HG02623 (cell line): ENCODE data around the gene SYCP3.
"Not testable (repeated sequence)": the region's sequence is repeated elsewhere in the genome, so short reads cannot be mapped to it uniquely, and the experiment has no call there.

ENCODE experiments used
- ATAC-seq: cut with Tn5 transposase; IDR thresholded peaks from one replicate; pipeline ENCODE4 v1.9.1; 2021; ENCODE audit warnings: moderate library complexity; ENCODE audit not compliant: unreplicated experiment

Gene SYCP3

DNA sequence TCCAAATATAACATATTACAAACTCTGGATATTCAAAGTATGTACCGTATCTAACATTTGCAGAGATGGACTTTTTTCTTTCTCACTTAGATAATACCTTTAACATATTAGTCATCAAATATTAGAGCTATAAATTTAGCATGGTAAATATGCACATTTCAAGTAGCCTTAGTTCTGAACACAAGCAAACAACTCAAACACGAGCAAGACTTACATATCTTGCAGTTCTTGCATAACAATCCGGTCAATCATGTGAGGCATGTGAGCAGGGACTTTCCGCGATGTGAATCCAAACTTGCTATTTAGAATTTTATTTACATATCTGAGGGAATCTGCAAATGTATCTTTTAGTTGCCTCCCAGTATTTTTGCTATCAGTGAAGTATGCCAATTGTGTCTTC is 22.1 kb upstream of the SYCP3 start:
- ATAC-seq = no peak

DNA sequence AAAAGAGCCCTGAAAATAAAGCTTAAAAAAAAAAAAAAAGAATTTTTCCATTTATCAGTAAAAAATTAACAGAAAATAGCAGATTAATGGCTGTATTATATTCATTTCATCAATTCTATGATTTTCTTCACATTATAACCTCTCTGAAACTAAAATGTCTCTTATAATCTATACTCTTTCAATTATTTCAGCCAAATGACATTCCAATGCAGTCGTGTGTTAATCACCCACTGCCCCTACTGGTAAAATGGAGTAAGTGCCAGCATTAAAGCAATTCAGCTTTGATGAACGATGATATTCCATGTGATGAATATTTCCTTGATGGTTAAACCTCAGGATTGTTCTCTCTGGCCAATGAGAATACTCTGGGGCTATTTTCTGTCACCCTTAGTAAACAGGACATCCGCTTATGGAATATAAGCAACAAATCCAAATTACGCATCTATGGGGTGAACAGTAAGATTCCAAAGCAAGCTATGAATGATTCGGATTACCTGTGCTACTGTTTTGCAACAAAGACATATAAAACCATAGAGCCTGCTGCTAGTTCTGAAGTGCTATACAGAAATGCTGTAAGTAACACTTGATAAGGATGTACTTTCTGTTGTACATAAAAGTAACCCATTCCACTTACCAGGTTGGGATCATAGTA is 20.3 kb upstream of the SYCP3 start:
- ATAC-seq = no peak

DNA sequence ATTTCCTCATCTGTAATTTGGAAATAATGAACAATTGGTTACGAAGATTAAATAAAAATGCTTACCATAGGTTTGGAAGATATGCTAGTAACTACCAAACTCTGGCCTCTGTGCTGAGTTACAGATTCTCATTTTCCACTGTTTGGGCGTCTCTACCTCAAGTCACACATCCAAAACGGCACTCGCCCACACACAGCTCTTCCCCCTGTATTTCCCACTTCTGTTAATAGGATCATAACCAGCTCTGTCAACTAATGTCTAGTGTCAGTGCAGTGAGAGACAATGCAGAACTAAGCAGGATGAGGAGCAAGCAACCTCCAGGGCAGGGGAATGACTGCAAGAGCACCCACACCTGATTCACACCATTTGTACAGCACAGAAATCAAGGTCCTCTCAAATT is 10.9 kb upstream of the SYCP3 start:
- no peak for ATAC-seq

DNA sequence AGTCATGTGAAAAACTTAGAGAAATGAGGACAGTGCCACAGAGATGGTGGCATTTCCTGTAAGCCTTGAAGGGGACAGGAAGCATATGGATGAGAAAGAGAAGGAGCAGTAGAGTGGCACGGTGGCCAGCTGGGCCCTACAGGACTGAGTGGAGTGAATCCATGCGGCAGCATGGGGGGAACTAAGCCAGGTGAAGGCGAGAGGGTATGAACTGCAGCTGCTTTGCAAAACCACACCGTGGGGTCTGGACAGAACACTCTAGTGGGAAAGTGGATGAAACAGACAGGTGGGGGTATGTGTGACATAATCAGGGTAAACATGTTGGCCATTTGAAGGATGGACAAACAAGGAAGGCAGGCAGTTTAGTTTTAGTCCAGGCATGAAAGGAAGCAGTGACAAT is 10.4 kb upstream of the SYCP3 start:
- no peak for ATAC-seq

DNA sequence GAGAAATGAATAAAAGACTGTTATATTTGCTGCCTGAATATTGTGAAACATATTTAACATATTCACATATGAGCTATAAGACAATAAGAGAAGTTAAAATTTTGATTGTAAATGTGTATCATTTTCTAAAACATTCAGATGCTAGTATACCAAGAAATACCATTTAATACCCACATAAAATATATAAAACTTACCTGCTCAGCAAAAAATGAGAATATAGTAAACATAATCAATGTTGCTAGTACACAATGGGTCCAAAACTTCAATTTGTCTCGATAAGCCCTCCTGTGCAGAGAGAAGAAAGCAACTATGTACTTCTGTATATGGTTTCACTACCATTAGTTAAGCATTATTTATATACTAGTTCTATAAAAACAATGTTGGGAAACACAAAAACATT is 9.6 kb upstream of the SYCP3 start:
- ATAC-seq = no peak

- ATAC-seq = no peak
Observed at GRCh38 chr12:101747697-101748096, 8.4 kb upstream of the SYCP3 start.

DNA sequence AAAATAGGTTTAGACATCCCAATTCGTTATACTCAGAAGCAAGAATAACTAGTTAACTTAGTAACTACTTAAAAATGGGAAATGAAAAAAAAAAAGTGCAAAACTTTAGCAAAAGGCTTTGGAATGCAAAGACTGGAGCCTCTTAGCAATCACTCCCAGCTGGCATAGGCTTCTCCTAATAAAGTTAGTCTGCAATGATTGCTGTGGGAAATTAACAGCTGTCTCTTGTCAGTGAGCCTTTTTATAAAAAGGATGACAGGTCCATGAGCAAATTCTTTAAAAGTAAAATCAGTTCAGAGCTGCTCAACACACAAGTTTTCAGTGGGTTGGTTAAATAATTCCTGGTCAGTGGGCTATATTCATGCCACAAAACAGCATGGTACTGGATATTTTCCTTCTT is 7.4 kb upstream of the SYCP3 start:
- ATAC-seq = no peak

- ATAC-seq = no peak
Observed at GRCh38 chr12:101746196-101746595, 6.9 kb upstream of the SYCP3 start.

GRCh38 chr12:101745481-101745880 is 6.2 kb upstream of the SYCP3 start:
- ATAC-seq = no peak

DNA sequence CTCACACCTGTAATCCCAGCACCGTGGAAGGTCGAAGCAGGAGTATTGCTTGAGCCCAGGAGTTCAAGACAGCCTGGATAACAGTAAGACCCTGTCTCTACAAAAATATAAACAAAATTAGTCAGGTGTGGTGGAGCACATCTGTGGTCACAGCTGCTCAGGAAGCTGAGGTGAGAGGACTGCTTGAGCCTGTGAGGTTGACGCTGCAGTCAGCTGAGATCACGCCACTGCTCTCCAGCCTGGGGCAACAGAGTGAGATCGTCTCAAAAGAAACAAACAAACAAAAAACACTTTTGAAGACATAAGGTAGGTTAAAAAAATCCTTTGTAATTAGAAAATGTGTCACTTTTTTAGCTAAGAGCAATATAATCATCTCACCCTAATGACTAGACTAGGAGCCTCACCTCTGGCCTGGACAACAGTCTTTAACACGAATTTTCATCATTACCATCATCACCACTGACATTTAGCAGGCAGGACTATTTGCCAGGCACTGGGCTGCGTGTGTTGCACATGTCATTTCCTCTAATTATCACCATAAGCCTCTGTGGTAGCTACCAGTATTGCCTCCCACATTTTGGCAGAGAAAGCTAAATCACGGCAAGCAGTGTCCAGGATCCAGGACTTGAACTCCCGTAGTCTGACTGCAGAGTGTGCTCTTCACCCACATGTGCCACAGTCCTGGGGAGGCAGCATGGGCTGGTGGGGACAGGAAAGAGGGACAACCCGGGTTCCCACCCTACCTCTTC is 4.6 kb upstream of the SYCP3 start:
- peak; percentile 96 for ATAC-seq

GRCh38 chr12:101743242-101743641 is 4.0 kb upstream of the SYCP3 start:
- ATAC-seq = no peak

GRCh38 chr12:101740980-101741379 is 1.7 kb upstream of the SYCP3 start:
- no peak for ATAC-seq

- ATAC-seq = no peak
Observed at GRCh38 chr12:101740566-101740965, 1.3 kb upstream of the SYCP3 start.

- no peak for ATAC-seq
Observed at GRCh38 chr12:101737476-101737875, 1.8 kb downstream of the SYCP3 start.

DNA sequence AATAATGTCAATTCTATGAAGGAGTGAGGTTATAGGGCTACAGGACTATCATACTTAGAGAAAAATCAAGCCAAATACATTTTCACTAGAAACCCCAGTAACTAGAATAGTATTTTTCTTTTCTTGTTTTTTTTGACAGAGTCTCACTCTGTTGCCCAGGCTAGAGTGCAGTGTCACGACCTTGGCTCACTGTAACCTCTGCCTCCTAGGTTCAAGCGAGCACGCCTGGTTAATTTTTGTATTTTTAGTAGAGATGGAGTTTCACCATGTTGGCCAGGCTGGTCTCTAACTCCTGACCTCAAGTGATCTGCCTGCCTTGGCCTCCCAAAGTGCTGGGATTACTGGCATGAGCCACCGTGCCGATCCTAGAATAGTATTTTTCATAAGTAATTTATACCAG is 4.8 kb downstream of the SYCP3 start:
- not testable (repeated sequence) for ATAC-seq

DNA sequence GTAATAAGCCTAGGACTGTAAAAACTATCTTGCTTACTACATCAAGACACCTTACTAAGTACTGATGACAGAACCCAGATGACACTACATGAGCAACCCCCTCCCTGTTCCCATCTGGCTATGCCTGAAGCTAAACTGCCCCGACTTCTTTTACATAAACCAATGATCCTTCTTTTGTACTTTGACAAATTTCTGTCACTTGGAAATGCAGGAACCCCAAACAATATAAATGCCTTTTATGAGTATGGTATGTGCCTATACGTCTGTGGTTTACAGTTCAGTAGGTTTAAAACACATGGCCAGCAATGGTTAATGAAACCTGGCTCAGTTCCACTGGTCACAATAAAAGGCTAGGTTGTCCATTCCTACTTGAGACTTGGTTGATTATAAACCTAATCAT is 6.1 kb downstream of the SYCP3 start:
- ATAC-seq = no peak

GRCh38 chr12:101732318-101732717 is 6.9 kb downstream of the SYCP3 start:
- no peak for ATAC-seq

- ATAC-seq = no peak
Observed at GRCh38 chr12:101729842-101730241, 9.4 kb downstream of the SYCP3 start.

- ATAC-seq = no peak
Observed at GRCh38 chr12:101727098-101727497, 12.2 kb downstream of the SYCP3 start.

DNA sequence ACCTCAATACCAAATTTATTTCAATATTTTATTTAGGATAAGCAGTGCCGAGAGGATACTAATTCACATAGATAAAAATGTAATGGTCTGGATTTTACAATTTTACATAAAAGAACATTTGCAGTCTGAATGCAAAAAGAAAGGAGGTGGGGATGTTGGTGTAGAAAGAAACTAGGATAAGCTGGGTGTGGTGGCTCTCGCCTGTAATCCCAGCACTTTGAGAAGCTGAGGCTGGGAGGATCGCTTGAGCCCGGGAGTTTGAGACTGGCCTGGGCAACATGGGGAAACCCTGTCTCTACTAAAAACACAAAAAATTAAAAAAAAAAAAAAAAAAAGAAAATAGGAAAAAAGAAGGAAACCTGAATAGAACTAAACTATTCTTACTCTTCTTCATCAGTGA is 16.9 kb downstream of the SYCP3 start:
- ATAC-seq = no peak

- no peak for ATAC-seq
Observed at GRCh38 chr12:101720118-101720517, 19.1 kb downstream of the SYCP3 start.

DNA sequence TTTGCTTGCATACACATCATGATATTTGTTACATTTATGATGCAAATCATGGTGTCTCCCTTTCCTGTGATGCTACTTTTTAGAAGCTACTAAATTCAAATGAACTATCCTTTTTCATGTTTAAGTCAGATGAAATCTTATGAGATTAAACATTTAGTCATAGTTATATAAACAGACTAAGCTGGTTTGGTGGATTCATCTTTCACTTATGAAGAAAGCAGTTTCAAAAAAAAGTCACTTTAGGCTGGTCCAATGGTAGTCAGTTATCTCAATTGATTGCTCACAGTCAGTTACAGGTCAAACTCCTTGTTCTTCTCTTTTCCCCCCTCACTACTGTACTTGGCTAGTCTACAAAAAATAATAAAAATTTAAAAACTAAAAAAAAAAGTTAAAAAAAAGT is 19.7 kb downstream of the SYCP3 start:
- ATAC-seq = no peak
